Mesothelial cell of epicardium (in vitro differentiated cells): ENCODE measurements around the gene ADSS1. TPM values are rescaled to one million over a fixed set of nuclear protein-coding genes. Genes with fewer than 3 reads are reported as not detected.

ENCODE experiments used
- DNase-seq, 2 experiments: peaks; one replicate each; pipeline ENCODE4 v3.0.0; 2021; ENCODE audit warnings: low spot score in 2 of 2; ENCODE audit not compliant: unreplicated experiment in 2 of 2
- H3K27ac Mint-ChIP-seq: 2 replicates; pipeline ENCODE4 v1.8.0; 2021; ENCODE audit warnings: mixed read lengths
- H3K27me3 Mint-ChIP-seq: 2 replicates; pipeline ENCODE4 v1.8.0; 2021; ENCODE audit warnings: low read depth, mixed read lengths
- H3K36me3 Mint-ChIP-seq: 2 replicates; pipeline ENCODE4 v1.8.0; 2021; ENCODE audit warnings: mixed read lengths
- H3K4me1 Mint-ChIP-seq: 2 replicates; pipeline ENCODE4 v1.8.0; 2021; ENCODE audit warnings: mixed read lengths
- H3K4me3 Mint-ChIP-seq: 2 replicates; pipeline ENCODE4 v1.8.0; 2021; ENCODE audit warnings: mild to moderate bottlenecking, moderate library complexity, mixed read lengths
- H3K9me3 Mint-ChIP-seq: 2 replicates; pipeline ENCODE4 v1.8.0; 2021; ENCODE audit warnings: mixed read lengths
- total RNA-seq: library from RNA; stranded (reverse); gene quantifications from 3 replicates; pipeline ENCODE4 v1.2.1, GENCODE V29; 2021
- TF ChIP-seq, protein P1 (sequence below): fragments of 200-600 bp; sonication (generic); IDR thresholded peaks from one replicate; pipeline ENCODE4 v1.5.0; 2021; ENCODE audit warnings: antibody characterized with exemption; ENCODE audit not compliant: unreplicated experiment

ADSS1 gene
- total RNA-seq, 1 donor from 2014 or later = 17.1 TPM

DNA sequence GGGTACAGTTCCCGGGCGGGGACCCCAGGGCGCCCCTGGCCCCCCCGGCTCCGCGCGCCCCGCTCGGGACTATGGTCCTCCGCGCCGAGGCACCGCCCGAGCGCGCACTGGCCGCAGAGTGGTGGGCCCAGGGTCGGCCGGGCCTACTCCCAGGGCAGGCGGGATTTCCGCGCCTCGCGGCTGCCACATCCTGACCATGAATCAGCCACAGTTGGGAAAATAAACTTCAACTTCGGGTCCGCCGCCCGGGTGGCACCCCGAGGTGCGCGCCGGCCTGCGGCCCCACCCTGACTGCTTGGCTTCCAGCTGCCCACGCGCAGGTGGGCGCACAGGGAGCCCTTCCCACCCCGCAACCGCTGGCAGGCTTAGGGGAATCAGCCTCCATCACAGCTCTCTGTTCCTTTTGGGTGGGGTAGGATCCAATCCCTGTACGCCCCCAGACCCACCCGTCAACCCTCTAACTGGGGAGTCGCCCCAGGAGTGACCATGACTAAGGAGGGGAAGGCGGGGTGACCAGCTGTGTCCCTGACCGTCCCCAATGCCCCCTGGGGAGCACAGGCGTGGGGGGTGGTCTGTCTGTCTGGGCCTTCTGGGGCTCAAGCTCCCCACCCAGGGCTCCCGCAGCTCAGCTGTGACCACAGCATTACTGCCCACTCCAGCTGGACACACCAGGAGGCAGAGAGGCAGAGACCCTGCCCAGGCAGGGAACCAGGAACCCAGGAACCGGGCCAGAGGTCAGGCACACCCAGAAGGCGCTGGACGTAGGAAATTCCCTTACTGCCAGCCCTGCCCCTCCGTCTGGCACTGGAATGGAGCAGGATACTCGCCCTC is 33.9 kb upstream of the ADSS1 start:
- no peak for DNase-seq
- Mint-ChIP-seq H3K36me3 (no peaks in the 10 kb centered on the region), H3K4me3 (peak overlapping the region; percentile 66), H3K27ac (no peak overlapping the region), H3K27me3 (no peaks in the 10 kb centered on the region), H3K4me1 (peaks cover 39% of the 10 kb centered on the region), H3K9me3 (no peaks in the 10 kb centered on the region)
- TF ChIP-seq, protein P1, sequence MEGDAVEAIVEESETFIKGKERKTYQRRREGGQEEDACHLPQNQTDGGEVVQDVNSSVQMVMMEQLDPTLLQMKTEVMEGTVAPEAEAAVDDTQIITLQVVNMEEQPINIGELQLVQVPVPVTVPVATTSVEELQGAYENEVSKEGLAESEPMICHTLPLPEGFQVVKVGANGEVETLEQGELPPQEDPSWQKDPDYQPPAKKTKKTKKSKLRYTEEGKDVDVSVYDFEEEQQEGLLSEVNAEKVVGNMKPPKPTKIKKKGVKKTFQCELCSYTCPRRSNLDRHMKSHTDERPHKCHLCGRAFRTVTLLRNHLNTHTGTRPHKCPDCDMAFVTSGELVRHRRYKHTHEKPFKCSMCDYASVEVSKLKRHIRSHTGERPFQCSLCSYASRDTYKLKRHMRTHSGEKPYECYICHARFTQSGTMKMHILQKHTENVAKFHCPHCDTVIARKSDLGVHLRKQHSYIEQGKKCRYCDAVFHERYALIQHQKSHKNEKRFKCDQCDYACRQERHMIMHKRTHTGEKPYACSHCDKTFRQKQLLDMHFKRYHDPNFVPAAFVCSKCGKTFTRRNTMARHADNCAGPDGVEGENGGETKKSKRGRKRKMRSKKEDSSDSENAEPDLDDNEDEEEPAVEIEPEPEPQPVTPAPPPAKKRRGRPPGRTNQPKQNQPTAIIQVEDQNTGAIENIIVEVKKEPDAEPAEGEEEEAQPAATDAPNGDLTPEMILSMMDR = no peak

DNA sequence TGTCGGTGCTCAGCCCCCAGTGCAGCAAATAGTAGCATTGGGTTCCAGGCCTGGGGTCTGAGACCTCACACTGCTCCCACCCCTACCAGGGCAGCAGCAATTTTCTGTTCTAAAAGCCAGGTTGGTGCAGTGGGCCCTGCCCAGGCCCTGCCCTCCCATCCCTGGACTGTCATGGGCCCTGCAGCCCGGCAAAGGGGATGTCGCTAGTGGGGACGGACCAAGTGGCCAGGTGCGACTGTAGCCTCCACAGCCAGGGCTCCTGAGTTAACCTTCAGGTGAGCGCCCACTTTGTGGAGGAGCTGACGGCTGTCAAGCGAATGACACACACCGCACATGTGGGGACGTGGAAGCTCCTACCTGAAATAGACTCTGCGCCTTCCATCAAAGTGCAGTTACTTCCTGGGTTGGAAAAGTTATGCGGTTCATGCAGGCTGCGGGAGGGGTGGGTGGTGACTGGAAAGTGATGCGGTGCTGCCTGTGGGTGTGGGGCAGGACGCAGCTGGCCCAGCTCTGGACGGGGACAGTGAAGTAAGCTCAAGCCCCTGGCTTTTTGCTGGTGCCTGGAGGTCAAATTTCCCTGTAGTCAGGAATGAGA is 33.1 kb upstream of the ADSS1 start:
- TF ChIP-seq, protein P1 = no peak
- H3K27me3 Mint-ChIP-seq = no peaks in the 10 kb centered on the region
- H3K4me1 Mint-ChIP-seq = peaks cover 38% of the 10 kb centered on the region
- DNase-seq = no peak
- H3K36me3 Mint-ChIP-seq = peaks cover 2% of the 10 kb centered on the region
- H3K27ac Mint-ChIP-seq = no peak overlapping the region
- peak overlapping the region; percentile 66 for H3K4me3 Mint-ChIP-seq
- H3K9me3 Mint-ChIP-seq = no peaks in the 10 kb centered on the region

DNA sequence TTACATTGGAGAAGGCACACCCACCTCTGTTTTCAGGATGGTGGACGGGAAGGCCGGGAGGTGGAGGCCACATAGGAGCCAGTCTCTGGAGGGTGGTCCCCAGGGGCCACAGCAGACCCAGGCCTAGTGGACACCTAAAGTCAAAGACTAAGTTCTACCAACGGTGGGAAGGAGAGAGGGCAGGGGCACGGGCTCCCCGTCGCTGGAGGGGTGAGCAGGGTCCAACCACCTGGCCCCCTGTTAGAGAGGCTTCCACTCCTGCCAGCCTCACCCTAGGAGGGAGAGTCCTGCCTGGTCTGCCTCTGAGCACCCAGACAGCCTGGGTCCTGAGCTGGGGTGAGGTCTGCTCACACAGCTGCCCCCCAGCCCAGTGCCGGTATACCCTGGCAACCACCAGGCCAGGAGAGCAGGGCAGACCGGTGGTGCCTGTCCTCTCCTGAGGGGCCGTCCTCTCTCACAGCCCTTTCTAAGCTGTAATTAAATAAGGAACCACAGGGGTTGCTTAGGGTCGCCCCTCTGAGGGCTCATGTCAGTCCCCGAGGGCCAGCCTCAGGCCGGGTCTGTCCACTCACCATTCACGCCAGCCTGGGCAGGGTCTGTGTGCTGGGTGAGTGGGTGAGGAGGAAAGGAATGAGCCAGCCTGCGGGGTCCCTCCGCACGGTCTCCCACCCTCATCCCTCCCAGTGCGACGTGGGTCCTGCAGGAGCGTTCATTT is 32.3 kb upstream of the ADSS1 start:
- Mint-ChIP-seq H3K36me3 (peaks cover 4% of the 10 kb centered on the region), H3K4me3 (no peak overlapping the region), H3K27ac (no peak overlapping the region), H3K27me3 (no peaks in the 10 kb centered on the region), H3K9me3 (no peaks in the 10 kb centered on the region), H3K4me1 (peaks cover 38% of the 10 kb centered on the region)
- TF ChIP-seq, protein P1 = no peak
- no peak for DNase-seq

DNA sequence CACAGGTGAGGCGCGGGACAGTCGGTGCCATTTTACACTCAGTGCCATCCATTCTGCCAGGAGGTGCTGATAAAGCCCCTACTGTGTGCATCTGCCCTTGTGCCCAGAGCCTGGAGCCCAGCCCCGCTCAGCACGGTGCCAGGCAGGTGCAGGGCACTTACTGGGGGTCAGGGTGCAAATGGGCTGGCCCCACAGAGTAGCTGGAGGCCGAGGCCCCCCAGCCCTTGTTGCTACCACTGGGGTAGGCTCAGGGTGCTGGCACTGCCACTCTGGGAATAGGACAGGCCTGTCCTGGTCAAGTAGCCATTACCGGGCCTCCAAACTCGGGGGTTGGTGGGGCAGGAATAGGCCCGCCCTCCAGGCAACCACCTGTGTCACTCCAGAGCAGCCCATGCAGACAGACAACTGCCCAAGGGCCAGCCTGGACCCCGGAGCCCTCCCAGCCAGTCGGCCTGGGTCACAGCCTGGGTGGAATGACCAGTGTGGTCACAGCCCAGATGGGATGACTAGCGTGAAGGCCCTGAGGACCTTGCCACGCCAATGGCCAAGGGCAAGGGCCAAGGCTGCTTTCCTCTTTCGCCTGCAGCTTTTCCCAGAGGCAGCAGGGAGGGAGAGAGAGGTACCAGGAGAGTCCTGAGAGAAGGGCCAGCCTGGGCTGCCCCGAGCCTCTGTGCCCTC is 31.6 kb upstream of the ADSS1 start:
- DNase-seq = no peak
- H3K4me1 Mint-ChIP-seq = peaks cover 36% of the 10 kb centered on the region
- no peaks in the 10 kb centered on the region for H3K9me3 Mint-ChIP-seq
- TF ChIP-seq, protein P1 = no peak
- peaks cover 4% of the 10 kb centered on the region for H3K36me3 Mint-ChIP-seq
- H3K4me3 Mint-ChIP-seq = no peak overlapping the region
- H3K27ac Mint-ChIP-seq = no peak overlapping the region
- H3K27me3 Mint-ChIP-seq = no peaks in the 10 kb centered on the region

DNA sequence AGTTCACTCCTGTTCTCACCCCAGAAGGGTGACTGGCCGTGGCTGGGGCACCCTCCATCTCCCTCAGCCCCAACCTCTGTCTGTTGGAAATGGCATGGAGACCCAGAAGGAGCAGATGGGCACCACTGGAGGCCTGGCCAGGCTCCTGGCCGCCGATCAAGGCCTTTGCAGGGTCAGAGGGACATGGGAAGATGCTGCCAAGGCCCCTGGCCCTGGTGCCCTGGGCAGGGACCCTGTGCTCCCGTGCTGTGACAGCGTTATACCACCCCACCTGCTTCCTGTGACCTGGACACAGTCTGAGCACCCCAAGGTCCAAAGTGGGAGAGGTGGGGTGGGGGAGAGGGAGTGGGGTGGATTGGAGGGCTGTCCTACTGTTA is 31.1 kb upstream of the ADSS1 start:
- Mint-ChIP-seq H3K9me3 (no peaks in the 10 kb centered on the region), H3K27me3 (no peaks in the 10 kb centered on the region), H3K4me1 (peaks cover 34% of the 10 kb centered on the region), H3K27ac (no peak overlapping the region), H3K4me3 (no peak overlapping the region), H3K36me3 (peaks cover 4% of the 10 kb centered on the region)
- no peak for DNase-seq
- TF ChIP-seq, protein P1 = no peak
